HepG2 (cell line): ENCODE data around the gene IL17RC. TPM values are rescaled to one million over a fixed set of nuclear protein-coding genes. Genes with fewer than 3 reads are reported as not detected.

Source experiments
- ADNP ChIP-seq: sonication (generic); formaldehyde crosslinking; IDR thresholded peaks from 2 replicates; pipeline ENCODE4 v1.4.0; 2020; ENCODE audit warnings: missing genetic modification reagents
- CBX1 ChIP-seq: IDR thresholded peaks from one replicate; pipeline ENCODE4 v1.6.1; 2016; ENCODE audit warnings: antibody characterized with exemption, low read depth
- DNMT3B ChIP-seq: conservative IDR thresholded peaks from 2 replicates; pipeline ENCODE4 v1.6.1; 2016; ENCODE audit warnings: missing biosample characterization, control low read depth
- JARID2 ChIP-seq: sonication (generic); formaldehyde crosslinking; IDR thresholded peaks from 2 replicates; pipeline ENCODE4 v1.8.1; 2023; ENCODE audit warnings: missing genetic modification reagents, inconsistent platforms; ENCODE audit not compliant: insufficient replicate concordance
- KLF11 ChIP-seq: IDR thresholded peaks from 2 replicates; pipeline ENCODE4 v1.6.1; 2016; ENCODE audit warnings: missing compliant biosample characterization
- KMT2B ChIP-seq: IDR thresholded peaks from 2 replicates; pipeline ENCODE4 v1.6.1; 2016; ENCODE audit warnings: missing genetic modification reagents, missing compliant biosample characterization
- MAFF ChIP-seq: IDR thresholded peaks from 2 replicates; pipeline ENCODE4 v1.6.1; 2011; ENCODE audit warnings: low read depth, low read length, improper control_type of control experiment
- RARG ChIP-seq: sonication (generic); formaldehyde crosslinking; IDR thresholded peaks from 2 replicates; pipeline ENCODE4 v1.4.0; 2020; ENCODE audit warnings: low read depth, mild to moderate bottlenecking, missing genetic modification reagents
- RFXANK ChIP-seq: IDR thresholded peaks from 2 replicates; pipeline ENCODE4 v1.6.1; 2016
- SKI ChIP-seq: fragments of 450-650 bp; IDR thresholded peaks from one replicate; pipeline ENCODE4 v1.6.1; 2018; ENCODE audit warnings: mild to moderate bottlenecking; ENCODE audit not compliant: partially characterized antibody
- STAT5B ChIP-seq: sonication (generic); formaldehyde crosslinking; IDR thresholded peaks from 2 replicates; pipeline ENCODE4 v1.4.0; 2020; ENCODE audit warnings: missing genetic modification reagents
- YEATS4 ChIP-seq: sonication (generic); formaldehyde crosslinking; IDR thresholded peaks from 2 replicates; pipeline ENCODE4 v1.4.0; 2020; ENCODE audit warnings: missing genetic modification reagents, borderline replicate concordance
- ZBTB8A ChIP-seq: sonication (generic); formaldehyde crosslinking; IDR thresholded peaks from 2 replicates; pipeline ENCODE4 v1.4.0; 2020; ENCODE audit warnings: mild to moderate bottlenecking, low read depth, missing genetic modification reagents, borderline replicate concordance
- ZNF572 ChIP-seq: sonication (generic); formaldehyde crosslinking; IDR thresholded peaks from 2 replicates; pipeline ENCODE4 v1.5.1; 2020; ENCODE audit warnings: mild to moderate bottlenecking, missing genetic modification reagents
- ZNF589 ChIP-seq: sonication (generic); formaldehyde crosslinking; conservative IDR thresholded peaks from 2 replicates; pipeline ENCODE4 v1.8.0; 2022; ENCODE audit warnings: mild to moderate bottlenecking, moderate library complexity, missing genetic modification reagents
- ZNF780A ChIP-seq: sonication (generic); formaldehyde crosslinking; IDR thresholded peaks from 2 replicates; pipeline ENCODE4 v1.8.0; 2022; ENCODE audit warnings: mild to moderate bottlenecking, missing genetic modification reagents, moderate library complexity
- polyA plus RNA-seq, 8 experiments: library from polyadenylated mRNA; depleted of rRNA in 3 of 8; stranded (reverse) in 7 of 8; unstranded in 1 of 8; fragments of >200 nt; fragmentation: Illumina TruSeq in 4 of 8; extraction: Trizol in 4 of 8; gene quantifications; 2 replicates each; pipeline versions ENCODE4 v1.2.1 to v1.2.3, GENCODE V29; 2011 to 2016; ENCODE audit warnings: low read depth in 4 of 8, missing spikeins in 1 of 8, mixed read lengths in 1 of 8; ENCODE audit not compliant: insufficient read depth in 1 of 8
- total RNA-seq, 5 experiments: library from RNA; depleted of rRNA; stranded (reverse); fragments of >200 nt; fragmentation: Illumina TruSeq; extraction: Trizol; gene quantifications; 2 replicates each; pipeline ENCODE4 v1.2.3, GENCODE V29; 2016; ENCODE audit warnings: low read depth in 1 of 5
- TF ChIP-seq, protein P1 (sequence below): sonication (generic); formaldehyde crosslinking; IDR thresholded peaks from 2 replicates; pipeline ENCODE4 v1.5.0; 2020; ENCODE audit warnings: mild to moderate bottlenecking, missing genetic modification reagents
- TF ChIP-seq, protein P2 (sequence below): sonication (generic); formaldehyde crosslinking; conservative IDR thresholded peaks from 2 replicates; pipeline ENCODE4 v1.8.0; 2022; ENCODE audit warnings: low read depth, missing genetic modification reagents
- TF ChIP-seq, protein P3 (sequence below): fragments of 450-650 bp; IDR thresholded peaks from 2 replicates; pipeline ENCODE4 v1.6.1; 2016
- TF ChIP-seq, protein P4 (sequence below): sonication (generic); formaldehyde crosslinking; IDR thresholded peaks from 2 replicates; pipeline ENCODE4 v1.4.0; 2020; ENCODE audit warnings: mild to moderate bottlenecking, missing genetic modification reagents
- TF ChIP-seq, protein P5 (sequence below): sonication (generic); formaldehyde crosslinking; IDR thresholded peaks from 2 replicates; pipeline ENCODE4 v1.4.0; 2020; ENCODE audit warnings: mild to moderate bottlenecking, missing genetic modification reagents

IL17RC gene
- total and polyA plus RNA-seq, 2 of the 13 experiments (the other 11 are each of a cell fraction or from before 2014, with no cell fraction given): 20.7 to 24.0 TPM

DNA sequence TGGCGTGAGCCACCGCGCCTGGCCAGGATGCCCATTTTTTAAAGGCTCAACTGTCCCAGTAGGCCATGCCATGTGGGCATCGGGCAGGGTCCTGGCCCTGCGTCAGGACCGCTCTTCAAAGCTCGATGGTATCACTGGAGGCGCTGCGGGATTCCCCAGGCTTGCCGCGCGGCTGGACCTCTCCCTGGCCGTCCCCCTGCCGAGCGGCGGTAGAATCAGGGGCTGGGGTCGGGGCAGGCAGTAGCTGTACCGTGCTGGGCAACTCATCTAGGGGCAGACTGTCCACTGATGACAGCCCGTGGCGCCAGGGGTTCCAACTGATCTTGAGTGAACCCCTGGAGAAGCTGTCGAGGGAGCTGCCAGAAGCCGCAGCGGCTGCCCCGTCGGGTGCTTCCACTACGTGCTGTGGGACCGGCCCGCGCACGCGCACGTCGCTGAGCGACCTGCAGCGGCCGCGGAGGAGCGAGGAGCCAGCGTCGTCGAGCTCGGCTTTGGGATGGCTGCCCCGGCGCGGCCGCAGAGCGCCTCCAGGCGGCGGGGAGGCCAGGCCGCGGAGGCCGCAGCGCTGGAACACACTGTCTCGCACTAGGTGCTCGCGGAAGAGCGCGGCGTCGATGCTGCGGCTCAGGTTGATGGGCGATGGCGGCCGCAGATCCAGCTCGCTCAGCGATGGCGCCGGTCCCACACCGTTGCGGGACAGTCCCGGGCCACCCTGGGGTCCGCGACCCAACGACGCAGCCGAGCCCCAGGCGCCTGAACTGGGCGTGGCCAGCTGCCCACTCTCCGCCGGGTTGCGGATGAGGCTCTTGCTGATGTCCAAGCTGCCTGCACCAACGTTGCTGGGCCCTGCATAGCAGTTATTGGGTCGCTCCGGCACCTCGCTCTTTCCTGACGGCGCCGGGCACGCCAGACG, 29.5 kb downstream of the IL17RC start (continued):
- TF ChIP-seq YEATS4: peak; percentile 81
- peak; percentile 33; the same call in 1 of the 2 replicates for TF ChIP-seq ADNP
- no peak for TF ChIP-seq ZBTB8A (CRISPR knock-in tag)
- TF ChIP-seq, protein P1, sequence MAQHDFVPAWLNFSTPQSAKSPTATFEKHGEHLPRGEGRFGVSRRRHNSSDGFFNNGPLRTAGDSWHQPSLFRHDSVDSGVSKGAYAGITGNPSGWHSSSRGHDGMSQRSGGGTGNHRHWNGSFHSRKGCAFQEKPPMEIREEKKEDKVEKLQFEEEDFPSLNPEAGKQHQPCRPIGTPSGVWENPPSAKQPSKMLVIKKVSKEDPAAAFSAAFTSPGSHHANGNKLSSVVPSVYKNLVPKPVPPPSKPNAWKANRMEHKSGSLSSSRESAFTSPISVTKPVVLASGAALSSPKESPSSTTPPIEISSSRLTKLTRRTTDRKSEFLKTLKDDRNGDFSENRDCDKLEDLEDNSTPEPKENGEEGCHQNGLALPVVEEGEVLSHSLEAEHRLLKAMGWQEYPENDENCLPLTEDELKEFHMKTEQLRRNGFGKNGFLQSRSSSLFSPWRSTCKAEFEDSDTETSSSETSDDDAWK: no peak
- TF ChIP-seq, protein P2, sequence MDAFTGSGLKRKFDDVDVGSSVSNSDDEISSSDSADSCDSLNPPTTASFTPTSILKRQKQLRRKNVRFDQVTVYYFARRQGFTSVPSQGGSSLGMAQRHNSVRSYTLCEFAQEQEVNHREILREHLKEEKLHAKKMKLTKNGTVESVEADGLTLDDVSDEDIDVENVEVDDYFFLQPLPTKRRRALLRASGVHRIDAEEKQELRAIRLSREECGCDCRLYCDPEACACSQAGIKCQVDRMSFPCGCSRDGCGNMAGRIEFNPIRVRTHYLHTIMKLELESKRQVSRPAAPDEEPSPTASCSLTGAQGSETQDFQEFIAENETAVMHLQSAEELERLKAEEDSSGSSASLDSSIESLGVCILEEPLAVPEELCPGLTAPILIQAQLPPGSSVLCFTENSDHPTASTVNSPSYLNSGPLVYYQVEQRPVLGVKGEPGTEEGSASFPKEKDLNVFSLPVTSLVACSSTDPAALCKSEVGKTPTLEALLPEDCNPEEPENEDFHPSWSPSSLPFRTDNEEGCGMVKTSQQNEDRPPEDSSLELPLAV (CRISPR knock-in tag): no peak
- no peak for TF ChIP-seq JARID2 (CRISPR knock-in tag)
- TF ChIP-seq STAT5B (CRISPR knock-in tag): 0 out of 2 replicates have a peak, but pooled peaks have one; percentile 84
- TF ChIP-seq RFXANK (CRISPR knock-in tag): no peak
- no peak for TF ChIP-seq MAFF
- TF ChIP-seq, protein P3, sequence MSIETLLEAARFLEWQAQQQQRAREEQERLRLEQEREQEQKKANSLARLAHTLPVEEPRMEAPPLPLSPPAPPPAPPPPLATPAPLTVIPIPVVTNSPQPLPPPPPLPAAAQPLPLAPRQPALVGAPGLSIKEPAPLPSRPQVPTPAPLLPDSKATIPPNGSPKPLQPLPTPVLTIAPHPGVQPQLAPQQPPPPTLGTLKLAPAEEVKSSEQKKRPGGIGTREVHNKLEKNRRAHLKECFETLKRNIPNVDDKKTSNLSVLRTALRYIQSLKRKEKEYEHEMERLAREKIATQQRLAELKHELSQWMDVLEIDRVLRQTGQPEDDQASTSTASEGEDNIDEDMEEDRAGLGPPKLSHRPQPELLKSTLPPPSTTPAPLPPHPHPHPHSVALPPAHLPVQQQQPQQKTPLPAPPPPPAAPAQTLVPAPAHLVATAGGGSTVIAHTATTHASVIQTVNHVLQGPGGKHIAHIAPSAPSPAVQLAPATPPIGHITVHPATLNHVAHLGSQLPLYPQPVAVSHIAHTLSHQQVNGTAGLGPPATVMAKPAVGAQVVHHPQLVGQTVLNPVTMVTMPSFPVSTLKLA: no peak
- TF ChIP-seq, protein P4, sequence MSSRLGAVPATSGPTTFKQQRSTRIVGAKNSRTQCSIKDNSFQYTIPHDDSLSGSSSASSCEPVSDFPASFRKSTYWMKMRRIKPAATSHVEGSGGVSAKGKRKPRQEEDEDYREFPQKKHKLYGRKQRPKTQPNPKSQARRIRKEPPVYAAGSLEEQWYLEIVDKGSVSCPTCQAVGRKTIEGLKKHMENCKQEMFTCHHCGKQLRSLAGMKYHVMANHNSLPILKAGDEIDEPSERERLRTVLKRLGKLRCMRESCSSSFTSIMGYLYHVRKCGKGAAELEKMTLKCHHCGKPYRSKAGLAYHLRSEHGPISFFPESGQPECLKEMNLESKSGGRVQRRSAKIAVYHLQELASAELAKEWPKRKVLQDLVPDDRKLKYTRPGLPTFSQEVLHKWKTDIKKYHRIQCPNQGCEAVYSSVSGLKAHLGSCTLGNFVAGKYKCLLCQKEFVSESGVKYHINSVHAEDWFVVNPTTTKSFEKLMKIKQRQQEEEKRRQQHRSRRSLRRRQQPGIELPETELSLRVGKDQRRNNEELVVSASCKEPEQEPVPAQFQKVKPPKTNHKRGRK: no peak; the same call in 1 of the 2 replicates
- 0 out of 2 replicates have a peak, but pooled peaks have one; percentile 70 for TF ChIP-seq DNMT3B (CRISPR knock-in tag)
- no peak for TF ChIP-seq ZNF572 (CRISPR knock-in tag)
- TF ChIP-seq KMT2B (CRISPR knock-in tag): no peak; the same call in 1 of the 2 replicates
- TF ChIP-seq CBX1: peak; percentile 50
- TF ChIP-seq, protein P5, sequence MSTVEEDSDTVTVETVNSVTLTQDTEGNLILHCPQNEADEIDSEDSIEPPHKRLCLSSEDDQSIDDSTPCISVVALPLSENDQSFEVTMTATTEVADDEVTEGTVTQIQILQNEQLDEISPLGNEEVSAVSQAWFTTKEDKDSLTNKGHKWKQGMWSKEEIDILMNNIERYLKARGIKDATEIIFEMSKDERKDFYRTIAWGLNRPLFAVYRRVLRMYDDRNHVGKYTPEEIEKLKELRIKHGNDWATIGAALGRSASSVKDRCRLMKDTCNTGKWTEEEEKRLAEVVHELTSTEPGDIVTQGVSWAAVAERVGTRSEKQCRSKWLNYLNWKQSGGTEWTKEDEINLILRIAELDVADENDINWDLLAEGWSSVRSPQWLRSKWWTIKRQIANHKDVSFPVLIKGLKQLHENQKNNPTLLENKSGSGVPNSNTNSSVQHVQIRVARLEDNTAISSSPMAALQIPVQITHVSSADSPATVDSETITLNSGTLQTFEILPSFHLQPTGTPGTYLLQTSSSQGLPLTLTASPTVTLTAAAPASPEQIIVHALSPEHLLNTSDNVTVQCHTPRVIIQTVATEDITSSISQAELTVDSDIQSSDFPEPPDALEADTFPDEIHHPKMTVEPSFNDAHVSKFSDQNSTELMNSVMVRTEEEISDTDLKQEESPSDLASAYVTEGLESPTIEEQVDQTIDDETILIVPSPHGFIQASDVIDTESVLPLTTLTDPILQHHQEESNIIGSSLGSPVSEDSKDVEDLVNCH: peak; percentile 66; the same call in 1 of the 2 replicates
- TF ChIP-seq ZNF780A: 0 out of 2 replicates have a peak, but pooled peaks have one; percentile 37
- TF ChIP-seq RARG (CRISPR knock-in tag): no peak
- TF ChIP-seq SKI: peak; percentile 38
- TF ChIP-seq ZNF589 (CRISPR knock-in tag): 0 out of 2 replicates have a peak, but pooled peaks have one; percentile 72
- TF ChIP-seq KLF11 (CRISPR knock-in tag): no peak
